ENCODE results near the gene RBMX. TPM values are rescaled to one million over a fixed set of nuclear protein-coding genes. Genes with fewer than 3 reads are reported as not detected.
"Not testable (repeated sequence)": the region's sequence is repeated elsewhere in the genome, so short reads cannot be mapped to it uniquely, and the experiment has no call there.

RBMX gene
- total RNA-seq, 1 donor from 2014 or later, result 77.2 TPM

GRCh38 chrX:136880003-136880451 lies 498 bp downstream of the RBMX start:
- Histone ChIP-seq H3K27ac (replicated peaks) (peak overlapping the region; percentile 93), H3K4me1 (peaks cover 22% of the 10 kb centered on the region), H3K4me3 (peak overlapping the region; percentile 83), H3K9me3 (replicated peaks) (no peaks in the 10 kb centered on the region), H3K27me3 (ENCODE audit: low read depth) (no peaks in the 10 kb centered on the region), H3K36me3 (peaks cover 29% of the 10 kb centered on the region)
- no peak for TF ChIP-seq CTCF (IDR thresholded peaks at IDR 0.05; ENCODE audit: borderline replicate concordance)
- intact Hi-C loops (cut with micrococcal nuclease), result no loop called here
- peak; percentile 20 for DNase-seq

GRCh38 chrX:136879001-136879687 lies 1.4 kb downstream of the RBMX start:
- Histone ChIP-seq H3K27ac (replicated peaks) (peak overlapping the region; percentile 93), H3K4me1 (peaks cover 22% of the 10 kb centered on the region), H3K27me3 (ENCODE audit: low read depth) (no peaks in the 10 kb centered on the region), H3K9me3 (replicated peaks) (no peaks in the 10 kb centered on the region), H3K36me3 (peaks cover 38% of the 10 kb centered on the region), H3K4me3 (peak overlapping the region; percentile 83)
- TF ChIP-seq CTCF (IDR thresholded peaks at IDR 0.05; ENCODE audit: borderline replicate concordance), result no peak
- intact Hi-C loops (cut with micrococcal nuclease), result no loop called here
- no peak for DNase-seq

GRCh38 chrX:136878423-136878822 lies 2.1 kb downstream of the RBMX start:
- H3K36me3 ChIP-seq, result peaks cover 43% of the 10 kb centered on the region
- intact Hi-C loops (cut with micrococcal nuclease), result no loop called here
- peak overlapping the region; percentile 83 for H3K4me3 ChIP-seq
- no peaks in the 10 kb centered on the region for H3K9me3 ChIP-seq (replicated peaks)
- H3K27ac ChIP-seq (replicated peaks), result no peak overlapping the region
- H3K4me1 ChIP-seq, result peaks cover 22% of the 10 kb centered on the region
- no peak for DNase-seq
- TF ChIP-seq CTCF (IDR thresholded peaks at IDR 0.05; ENCODE audit: borderline replicate concordance), result no peak
- no peaks in the 10 kb centered on the region for H3K27me3 ChIP-seq (ENCODE audit: low read depth)

- intact Hi-C loops (cut with micrococcal nuclease); DNase-seq; H3K4me3 ChIP-seq; H3K9me3 ChIP-seq (replicated peaks); H3K27ac ChIP-seq (replicated peaks); H3K27me3 ChIP-seq (ENCODE audit: low read depth): not testable (repeated sequence)
- peaks cover 35% of the 10 kb centered on the region for H3K4me1 ChIP-seq
- peaks cover 83% of the 10 kb centered on the region for H3K36me3 ChIP-seq
Measured at GRCh38 chrX:136874114-136874513, 6.4 kb downstream of the RBMX start.

GRCh38 chrX:136873210-136873609 lies 7.3 kb downstream of the RBMX start:
- H3K36me3 ChIP-seq, result peaks cover 90% of the 10 kb centered on the region
- DNase-seq; H3K27me3 ChIP-seq (ENCODE audit: low read depth); H3K27ac ChIP-seq (replicated peaks); H3K9me3 ChIP-seq (replicated peaks); H3K4me3 ChIP-seq; intact Hi-C loops (cut with micrococcal nuclease): not testable (repeated sequence)
- peaks cover 38% of the 10 kb centered on the region for H3K4me1 ChIP-seq

- Histone ChIP-seq H3K27me3 (ENCODE audit: low read depth) (no peaks in the 10 kb centered on the region), H3K4me3 (no peak overlapping the region), H3K27ac (replicated peaks) (no peak overlapping the region), H3K4me1 (peaks cover 38% of the 10 kb centered on the region), H3K36me3 (peaks cover 87% of the 10 kb centered on the region), H3K9me3 (replicated peaks) (no peaks in the 10 kb centered on the region)
- intact Hi-C loops (cut with micrococcal nuclease), result no loop called here
- DNase-seq, result no peak
- no peak for TF ChIP-seq CTCF (IDR thresholded peaks at IDR 0.05; ENCODE audit: borderline replicate concordance)
Measured at GRCh38 chrX:136872091-136872700, 8.3 kb downstream of the RBMX start.
